OCI-LY3 (cell line): ENCODE measurements around the gene LYRM1.

Source experiments
- EZH2phosphoT487 ChIP-seq: fragments of 200-600 bp; shearing (Covaris generic); IDR thresholded peaks from 2 replicates; pipeline ENCODE4 v1.6.1; 2018; ENCODE audit warnings: antibody characterized with exemption, mixed run types, low read depth
- TF ChIP-seq, protein P1 (sequence below): fragments of 200-600, 300-600 bp; sonication (generic); IDR thresholded peaks from 2 replicates; pipeline ENCODE4 v1.5.1; 2014; ENCODE audit warnings: antibody characterized with exemption, low read length, low read depth

DNA sequence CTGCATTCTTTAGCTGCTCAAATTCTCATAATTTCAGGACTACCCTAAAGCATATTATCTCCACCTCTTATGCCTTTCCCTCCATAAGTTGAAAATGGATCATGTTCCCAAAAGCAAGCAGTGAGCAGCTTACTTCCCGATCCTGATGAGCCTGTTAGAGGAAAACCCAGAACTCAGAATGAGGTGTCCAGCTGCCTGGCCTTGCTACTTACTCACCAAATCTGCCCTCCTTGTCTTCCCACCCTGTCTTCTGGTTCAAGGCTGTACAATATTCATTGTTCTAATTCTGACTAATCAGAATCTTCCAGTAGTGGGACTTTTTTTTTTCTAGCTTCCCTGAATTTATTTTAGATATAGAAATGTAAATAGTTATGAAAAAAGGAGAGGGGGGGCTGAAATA is 10.8 kb downstream of the LYRM1 start:
- TF ChIP-seq, protein P1, sequence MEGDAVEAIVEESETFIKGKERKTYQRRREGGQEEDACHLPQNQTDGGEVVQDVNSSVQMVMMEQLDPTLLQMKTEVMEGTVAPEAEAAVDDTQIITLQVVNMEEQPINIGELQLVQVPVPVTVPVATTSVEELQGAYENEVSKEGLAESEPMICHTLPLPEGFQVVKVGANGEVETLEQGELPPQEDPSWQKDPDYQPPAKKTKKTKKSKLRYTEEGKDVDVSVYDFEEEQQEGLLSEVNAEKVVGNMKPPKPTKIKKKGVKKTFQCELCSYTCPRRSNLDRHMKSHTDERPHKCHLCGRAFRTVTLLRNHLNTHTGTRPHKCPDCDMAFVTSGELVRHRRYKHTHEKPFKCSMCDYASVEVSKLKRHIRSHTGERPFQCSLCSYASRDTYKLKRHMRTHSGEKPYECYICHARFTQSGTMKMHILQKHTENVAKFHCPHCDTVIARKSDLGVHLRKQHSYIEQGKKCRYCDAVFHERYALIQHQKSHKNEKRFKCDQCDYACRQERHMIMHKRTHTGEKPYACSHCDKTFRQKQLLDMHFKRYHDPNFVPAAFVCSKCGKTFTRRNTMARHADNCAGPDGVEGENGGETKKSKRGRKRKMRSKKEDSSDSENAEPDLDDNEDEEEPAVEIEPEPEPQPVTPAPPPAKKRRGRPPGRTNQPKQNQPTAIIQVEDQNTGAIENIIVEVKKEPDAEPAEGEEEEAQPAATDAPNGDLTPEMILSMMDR: no peak
- no peak for TF ChIP-seq EZH2phosphoT487
